Muscle layer of duodenum (tissue), 2 donors: ENCODE results near the gene NAA80.

Experiments used
- H3K27ac ChIP-seq: one replicate; pipeline ENCODE4 v1.7.0; 2013; ENCODE audit warnings: mild to moderate bottlenecking, low read length
- H3K27me3 ChIP-seq: one replicate; pipeline ENCODE4 v1.7.0; 2013; ENCODE audit warnings: low read depth, mild to moderate bottlenecking, control low read depth, low read length
- H3K36me3 ChIP-seq, 2 donors: one replicate each; pipeline ENCODE4 v1.7.0; 2013; ENCODE audit warnings: low read length in 2 of 2, control low read depth in 1 of 2, mild to moderate bottlenecking in 1 of 2; ENCODE audit not compliant: insufficient read depth in 2 of 2, control insufficient read depth in 1 of 2
- H3K4me1 ChIP-seq, 2 donors: one replicate each; pipeline ENCODE4 v1.7.0; 2013; ENCODE audit warnings: low read length in 2 of 2, mild to moderate bottlenecking in 2 of 2, control low read depth in 1 of 2, moderate library complexity in 1 of 2; ENCODE audit not compliant: insufficient read depth in 2 of 2, control insufficient read depth in 1 of 2
- H3K4me3 ChIP-seq, 2 donors: one replicate each; pipeline ENCODE4 v1.7.0; 2013; ENCODE audit warnings: low read length in 2 of 2, low read depth in 1 of 2, mild to moderate bottlenecking in 1 of 2
- H3K9me3 ChIP-seq, 2 donors: one replicate each; pipeline ENCODE4 v1.7.0; 2013; ENCODE audit warnings: low read length in 2 of 2, control low read depth in 1 of 2, mild to moderate bottlenecking in 1 of 2; ENCODE audit not compliant: control insufficient read depth in 1 of 2
- donor health status: healthy.

Gene NAA80

DNA sequence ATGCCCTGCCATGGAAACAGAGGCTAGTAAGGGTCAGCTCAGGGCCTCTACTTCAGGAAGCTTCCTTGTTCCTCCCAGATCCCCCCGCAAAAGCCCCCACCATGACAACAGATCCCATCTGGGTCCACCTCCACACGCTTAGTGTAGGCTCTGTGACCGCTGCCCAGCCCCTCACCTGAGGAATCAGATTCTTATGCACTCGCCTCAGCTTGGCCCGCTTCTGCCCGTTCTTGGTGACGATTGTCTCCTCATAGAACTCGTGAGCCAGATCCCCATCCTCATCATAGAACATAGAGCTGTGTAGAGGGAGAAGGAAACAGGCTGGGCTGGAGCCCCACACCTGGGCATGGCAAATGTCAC lies 27.0 kb upstream of the NAA80 start:
- Histone ChIP-seq H3K27me3 (no peaks in the 10 kb centered on the region), H3K4me1 (peaks cover 15 to 49% of the 10 kb centered on the region in 2 donors), H3K4me3 (no peak overlapping the region), H3K9me3 (no peaks in the 10 kb centered on the region), H3K36me3 (peaks cover 18 to 32% of the 10 kb centered on the region in 2 donors), H3K27ac (no peak overlapping the region)

DNA sequence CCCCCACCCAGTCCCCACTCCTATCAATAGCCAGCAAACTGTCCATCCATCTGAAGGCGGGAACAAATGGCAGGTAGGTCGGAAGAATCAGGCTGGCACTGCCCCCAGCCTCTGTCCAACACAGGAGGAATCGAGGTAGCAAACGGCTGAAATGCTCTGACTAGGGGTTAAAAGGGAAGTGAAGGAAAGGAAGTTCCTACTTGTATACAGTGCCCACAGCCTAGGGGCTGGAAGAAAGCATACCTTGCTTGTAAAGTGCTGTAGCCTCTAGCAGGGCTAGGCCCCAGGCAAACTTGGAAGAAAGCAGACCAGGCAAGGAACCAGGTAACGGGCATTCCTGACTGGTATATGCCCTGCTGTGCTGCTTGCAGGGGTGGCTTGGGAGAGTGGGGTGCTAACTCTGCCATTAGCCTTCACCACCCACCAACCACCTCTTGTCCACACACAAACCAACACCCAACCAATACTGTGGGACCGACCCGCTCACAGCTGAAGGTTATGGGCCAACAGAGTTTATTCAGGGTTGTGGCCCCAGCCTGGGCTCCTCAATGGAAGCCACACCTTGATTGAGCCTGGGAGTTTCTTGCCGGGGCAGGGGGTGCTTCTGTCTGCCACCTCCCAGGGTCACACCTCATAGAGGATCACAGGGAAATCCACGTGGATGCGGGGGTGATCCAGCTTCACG lies 26.4 kb upstream of the NAA80 start:
- Histone ChIP-seq H3K4me3 (no peak overlapping the region), H3K4me1 (peaks cover 15 to 49% of the 10 kb centered on the region in 2 donors), H3K36me3 (peaks cover 13 to 26% of the 10 kb centered on the region in 2 donors), H3K27ac (no peak overlapping the region), H3K9me3 (no peaks in the 10 kb centered on the region), H3K27me3 (no peaks in the 10 kb centered on the region)

DNA sequence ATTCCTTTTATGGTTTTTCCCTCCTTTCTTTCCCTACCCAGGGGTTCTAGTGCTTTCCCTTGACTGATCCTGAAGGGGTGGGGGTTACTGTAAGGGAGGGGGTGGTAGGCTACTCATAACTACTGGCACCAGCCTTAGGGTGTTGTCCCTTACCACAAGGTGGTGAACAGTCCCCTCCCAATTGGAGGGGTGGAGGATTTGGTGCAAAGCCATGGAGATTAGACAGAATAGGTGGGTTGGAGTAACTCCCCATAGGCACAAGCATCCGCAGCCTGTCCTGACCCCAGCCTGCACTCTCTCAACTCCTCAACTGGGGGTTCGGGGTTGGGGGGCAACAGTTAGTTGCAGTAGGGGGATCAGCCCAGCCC lies 25.9 kb upstream of the NAA80 start:
- Histone ChIP-seq H3K27ac (peak overlapping the region; percentile 8), H3K4me1 (peaks cover 20 to 54% of the 10 kb centered on the region in 2 donors), H3K4me3 (no peak overlapping the region), H3K9me3 (no peaks in the 10 kb centered on the region), H3K36me3 (peaks cover 7 to 21% of the 10 kb centered on the region in 2 donors), H3K27me3 (no peaks in the 10 kb centered on the region)

- peaks cover 5 to 17% of the 10 kb centered on the region in 2 donors for H3K36me3 ChIP-seq
- no peak overlapping the region for H3K4me3 ChIP-seq
- H3K27ac ChIP-seq: peak overlapping the region; percentile 46
- no peaks in the 10 kb centered on the region for H3K9me3 ChIP-seq
- H3K4me1 ChIP-seq: peaks cover 22 to 59% of the 10 kb centered on the region in 2 donors
- no peaks in the 10 kb centered on the region for H3K27me3 ChIP-seq
Measured at GRCh38 chr3:50324351-50325112, 25.3 kb upstream of the NAA80 start.

- H3K4me3 ChIP-seq: no peak overlapping the region
- no peaks in the 10 kb centered on the region for H3K27me3 ChIP-seq
- H3K27ac ChIP-seq: peak overlapping the region; percentile 91
- H3K4me1 ChIP-seq: peaks cover 27 to 66% of the 10 kb centered on the region in 2 donors
- H3K36me3 ChIP-seq: peaks cover 9 to 22% of the 10 kb centered on the region in 2 donors
- H3K9me3 ChIP-seq: no peaks in the 10 kb centered on the region
Measured at GRCh38 chr3:50323614-50324199, 24.5 kb upstream of the NAA80 start.

DNA sequence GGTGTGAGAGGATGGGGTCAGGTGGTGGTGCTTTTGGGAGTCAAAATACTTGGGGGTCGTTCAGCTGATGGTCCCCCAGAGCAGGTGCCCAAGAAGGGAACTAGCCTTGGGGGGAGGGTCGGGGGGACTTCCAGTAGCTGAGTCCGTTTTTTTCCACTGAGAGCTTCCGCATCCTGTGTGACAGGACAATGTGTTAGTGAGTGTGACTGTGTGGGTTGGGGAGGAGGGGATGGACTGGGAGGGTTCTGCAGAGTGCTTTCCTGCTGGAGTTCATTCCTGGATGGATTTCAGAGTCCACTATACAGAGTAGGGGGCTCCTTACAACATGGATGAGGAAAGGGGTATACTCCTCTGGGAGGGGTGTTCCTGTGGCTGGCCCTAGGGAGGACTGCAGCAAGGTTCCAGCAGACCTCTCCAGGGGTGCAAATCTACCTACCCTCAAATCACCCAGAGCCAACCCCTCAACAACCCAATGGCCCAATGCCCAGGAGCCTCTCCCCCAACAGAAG lies 23.9 kb upstream of the NAA80 start:
- Histone ChIP-seq H3K27ac (peak overlapping the region; percentile 91), H3K4me3 (no peak overlapping the region), H3K4me1 (peaks cover 26 to 68% of the 10 kb centered on the region in 2 donors), H3K36me3 (peaks cover 13 to 28% of the 10 kb centered on the region in 2 donors), H3K9me3 (no peaks in the 10 kb centered on the region), H3K27me3 (no peaks in the 10 kb centered on the region)

- Histone ChIP-seq H3K4me1 (peaks cover 30 to 71% of the 10 kb centered on the region in 2 donors), H3K9me3 (no peaks in the 10 kb centered on the region), H3K4me3 (peak within 1 kb of the TSS; percentile 87 to 95), H3K27ac (peak within 1 kb of the TSS; percentile 91), H3K36me3 (peaks cover 14 to 28% of the 10 kb centered on the region in 2 donors), H3K27me3 (no peaks in the 10 kb centered on the region)
Measured at GRCh38 chr3:50322386-50323091, 23.3 kb upstream of the NAA80 start, which contains the start of gene HYAL2. TSS of gene HYAL2 (minus strand) at chr3:50322745. CDS start at chr3:50320489, 2,256 bp downstream.

GRCh38 chr3:50322115-50322385 lies 22.8 kb upstream of the NAA80 start:
- no peaks in the 10 kb centered on the region for H3K27me3 ChIP-seq
- peak overlapping the region; percentile 91 for H3K27ac ChIP-seq
- H3K36me3 ChIP-seq: peaks cover 14 to 28% of the 10 kb centered on the region in 2 donors
- H3K9me3 ChIP-seq: no peaks in the 10 kb centered on the region
- H3K4me1 ChIP-seq: peaks cover 25 to 71% of the 10 kb centered on the region in 2 donors
- peak overlapping the region; percentile 87 to 95 for H3K4me3 ChIP-seq

- peaks cover 14 to 28% of the 10 kb centered on the region in 2 donors for H3K36me3 ChIP-seq
- no peaks in the 10 kb centered on the region for H3K9me3 ChIP-seq
- peaks cover 23 to 67% of the 10 kb centered on the region in 2 donors for H3K4me1 ChIP-seq
- no peaks in the 10 kb centered on the region for H3K27me3 ChIP-seq
- peak overlapping the region; percentile 91 for H3K27ac ChIP-seq
- peak overlapping the region; percentile 87 to 95 for H3K4me3 ChIP-seq
Measured at GRCh38 chr3:50321336-50322114, 22.3 kb upstream of the NAA80 start.

DNA sequence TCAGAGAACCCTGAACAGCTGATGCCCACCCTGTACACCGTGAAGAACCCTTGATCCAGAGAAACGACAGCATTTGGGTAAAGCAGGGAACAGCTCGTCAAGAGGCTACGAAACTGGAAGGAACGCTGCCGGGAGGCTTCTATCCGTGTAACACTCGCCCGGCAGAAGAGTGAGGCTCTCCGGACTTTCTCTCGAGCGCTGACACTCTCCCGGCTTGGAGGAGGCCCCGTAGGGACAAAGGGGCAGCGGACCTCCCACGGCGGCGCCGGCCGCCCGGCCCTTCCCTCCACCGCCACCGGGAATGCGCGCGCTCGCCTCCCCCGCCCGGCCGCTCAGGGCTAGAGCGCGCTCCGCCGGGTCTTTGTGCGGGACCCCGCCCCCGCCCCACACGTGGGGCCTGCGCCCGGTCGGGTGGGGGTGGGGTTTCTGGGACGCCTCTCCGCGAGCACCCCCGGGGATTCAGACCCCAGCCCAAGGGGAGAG lies 21.7 kb upstream of the NAA80 start:
- Histone ChIP-seq H3K4me1 (peaks cover 23 to 66% of the 10 kb centered on the region in 2 donors), H3K4me3 (peak overlapping the region; percentile 87 to 95), H3K27ac (peak overlapping the region; percentile 91), H3K27me3 (no peaks in the 10 kb centered on the region), H3K9me3 (no peaks in the 10 kb centered on the region), H3K36me3 (peaks cover 14 to 21% of the 10 kb centered on the region in 2 donors)
